ENCODE results near the gene AP1M1. TPM values are rescaled to one million over a fixed set of nuclear protein-coding genes. Genes with fewer than 3 reads are reported as not detected.

The AP1M1 gene
- total and polyA plus RNA-seq, 5 donors from 2014 or later, result 108 to 161 (median 159) TPM

- peaks cover 17% of the 10 kb centered on the region for H3K36me3 Mint-ChIP-seq
- Histone ChIP-seq H3K4me3 (ENCODE audit: low read depth, low read length) (no peak overlapping the region), H3K27ac (ENCODE audit: insufficient read depth, low read length, poor library complexity, severe bottlenecking) (no peak overlapping the region), H3K36me3 (ENCODE audit: control insufficient read depth, insufficient read depth, low read length) (peaks cover 26% of the 10 kb centered on the region), H3K4me1 (ENCODE audit: control insufficient read depth, insufficient read depth, low read length, poor library complexity, severe bottlenecking) (no peaks in the 10 kb centered on the region), H3K27me3 (ENCODE audit: control insufficient read depth, insufficient read depth, low read length) (no peaks in the 10 kb centered on the region), H3K9me3 (ENCODE audit: control insufficient read depth in 2 of 2, low read length in 2 of 2) (no peaks in the 10 kb centered on the region)
- no peak overlapping the region for H3K27ac Mint-ChIP-seq
- H3K9me3 Mint-ChIP-seq, result no peaks in the 10 kb centered on the region
- DNase-seq (no peak), ATAC-seq (ENCODE audit: low read depth in 2 of 2) (no peak)
- no peaks in the 10 kb centered on the region for H3K27me3 Mint-ChIP-seq
- H3K4me3 Mint-ChIP-seq, result no peak overlapping the region
- peaks cover 0 to 9% (median 2%) of the 10 kb centered on the region in 4 donors for H3K4me1 Mint-ChIP-seq
Observed at GRCh38 chr19:16159655-16160054, 38.1 kb upstream of the AP1M1 start.

GRCh38 chr19:16160445-16160942 is 37.2 kb upstream of the AP1M1 start:
- H3K27ac ChIP-seq (ENCODE audit: insufficient read depth, low read length, poor library complexity, severe bottlenecking), result no peak overlapping the region
- no peak for DNase-seq
- H3K4me3 Mint-ChIP-seq, result no peak overlapping the region
- no peaks in the 10 kb centered on the region for H3K9me3 Mint-ChIP-seq
- H3K4me1 Mint-ChIP-seq, result peaks cover 0 to 3% (median 0%) of the 10 kb centered on the region in 4 donors
- no peak for ATAC-seq (ENCODE audit: low read depth in 2 of 2)
- no peaks in the 10 kb centered on the region for H3K27me3 Mint-ChIP-seq
- H3K27me3 ChIP-seq (ENCODE audit: control insufficient read depth, insufficient read depth, low read length), result no peaks in the 10 kb centered on the region
- H3K27ac Mint-ChIP-seq, result peak overlapping the region in 1 of 3 donors; percentile 3
- no peaks in the 10 kb centered on the region for H3K4me1 ChIP-seq (ENCODE audit: control insufficient read depth, insufficient read depth, low read length, poor library complexity, severe bottlenecking)
- no peak overlapping the region for H3K4me3 ChIP-seq (ENCODE audit: low read depth, low read length)
- H3K36me3 ChIP-seq (ENCODE audit: control insufficient read depth, insufficient read depth, low read length), result peaks cover 19% of the 10 kb centered on the region
- no peaks in the 10 kb centered on the region for H3K9me3 ChIP-seq (ENCODE audit: control insufficient read depth in 2 of 2, low read length in 2 of 2)
- peaks cover 9% of the 10 kb centered on the region for H3K36me3 Mint-ChIP-seq

GRCh38 chr19:16160943-16161560 is 36.7 kb upstream of the AP1M1 start:
- ATAC-seq (ENCODE audit: low read depth in 2 of 2), result no peak

GRCh38 chr19:16161840-16162239 is 35.9 kb upstream of the AP1M1 start:
- H3K4me1 ChIP-seq (ENCODE audit: control insufficient read depth, insufficient read depth, low read length, poor library complexity, severe bottlenecking), result no peaks in the 10 kb centered on the region
- H3K36me3 ChIP-seq (ENCODE audit: control insufficient read depth, insufficient read depth, low read length), result peaks cover 8% of the 10 kb centered on the region
- H3K4me3 Mint-ChIP-seq, result no peak overlapping the region
- H3K4me1 Mint-ChIP-seq, result peaks cover 0 to 3% (median 0%) of the 10 kb centered on the region in 4 donors
- H3K9me3 ChIP-seq (ENCODE audit: control insufficient read depth in 2 of 2, low read length in 2 of 2), result no peaks in the 10 kb centered on the region
- no peak overlapping the region for H3K4me3 ChIP-seq (ENCODE audit: low read depth, low read length)
- H3K27me3 ChIP-seq (ENCODE audit: control insufficient read depth, insufficient read depth, low read length), result no peaks in the 10 kb centered on the region
- no peaks in the 10 kb centered on the region for H3K9me3 Mint-ChIP-seq
- DNase-seq (no peak), ATAC-seq (ENCODE audit: low read depth in 2 of 2) (no peak)
- H3K27me3 Mint-ChIP-seq, result no peaks in the 10 kb centered on the region
- H3K27ac Mint-ChIP-seq, result no peak overlapping the region
- H3K36me3 Mint-ChIP-seq, result peaks cover 2% of the 10 kb centered on the region
- H3K27ac ChIP-seq (ENCODE audit: insufficient read depth, low read length, poor library complexity, severe bottlenecking), result no peak overlapping the region

More at GRCh38 chr19:16160943-16161560, 36.7 kb upstream of the AP1M1 start:
- H3K36me3 Mint-ChIP-seq, result peaks cover 9% of the 10 kb centered on the region
- no peaks in the 10 kb centered on the region for H3K9me3 ChIP-seq (ENCODE audit: control insufficient read depth in 2 of 2, low read length in 2 of 2)
- no peaks in the 10 kb centered on the region for H3K4me1 ChIP-seq (ENCODE audit: control insufficient read depth, insufficient read depth, low read length, poor library complexity, severe bottlenecking)
- H3K4me1 Mint-ChIP-seq, result peaks cover 0 to 3% (median 0%) of the 10 kb centered on the region in 4 donors
- H3K4me3 Mint-ChIP-seq, result no peak overlapping the region
- no peaks in the 10 kb centered on the region for H3K27me3 Mint-ChIP-seq
- H3K4me3 ChIP-seq (ENCODE audit: low read depth, low read length), result no peak overlapping the region
- H3K36me3 ChIP-seq (ENCODE audit: control insufficient read depth, insufficient read depth, low read length), result peaks cover 14% of the 10 kb centered on the region
- no peak overlapping the region for H3K27ac ChIP-seq (ENCODE audit: insufficient read depth, low read length, poor library complexity, severe bottlenecking)
- H3K27ac Mint-ChIP-seq, result peak overlapping the region in 1 of 3 donors; percentile 3
- H3K9me3 Mint-ChIP-seq, result no peaks in the 10 kb centered on the region
- no peaks in the 10 kb centered on the region for H3K27me3 ChIP-seq (ENCODE audit: control insufficient read depth, insufficient read depth, low read length)
- DNase-seq, result no peak

GRCh38 chr19:16164222-16164890 is 33.4 kb upstream of the AP1M1 start:
- Histone ChIP-seq H3K4me3 (ENCODE audit: low read depth, low read length) (no peak overlapping the region), H3K4me1 (ENCODE audit: control insufficient read depth, insufficient read depth, low read length, poor library complexity, severe bottlenecking) (no peaks in the 10 kb centered on the region), H3K36me3 (ENCODE audit: control insufficient read depth, insufficient read depth, low read length) (no peaks in the 10 kb centered on the region), H3K27me3 (ENCODE audit: control insufficient read depth, insufficient read depth, low read length) (no peaks in the 10 kb centered on the region), H3K9me3 (ENCODE audit: control insufficient read depth in 2 of 2, low read length in 2 of 2) (no peaks in the 10 kb centered on the region), H3K27ac (ENCODE audit: insufficient read depth, low read length, poor library complexity, severe bottlenecking) (no peak overlapping the region)
- Mint-ChIP-seq H3K36me3 (no peaks in the 10 kb centered on the region), H3K9me3 (no peaks in the 10 kb centered on the region), H3K4me1 (peaks cover 0 to 3% (median 0%) of the 10 kb centered on the region in 4 donors), H3K4me3 (no peak overlapping the region), H3K27ac (no peak overlapping the region), H3K27me3 (no peaks in the 10 kb centered on the region)
- ATAC-seq (ENCODE audit: low read depth in 2 of 2) (no peak), DNase-seq (no peak)

- no peak overlapping the region for H3K27ac Mint-ChIP-seq
- ATAC-seq (ENCODE audit: low read depth in 2 of 2) (no peak), DNase-seq (no peak)
- H3K4me1 Mint-ChIP-seq, result no peaks in the 10 kb centered on the region
- H3K9me3 ChIP-seq (ENCODE audit: control insufficient read depth in 2 of 2, low read length in 2 of 2), result no peaks in the 10 kb centered on the region
- no peak overlapping the region for H3K4me3 ChIP-seq (ENCODE audit: low read depth, low read length)
- no peak overlapping the region for H3K27ac ChIP-seq (ENCODE audit: insufficient read depth, low read length, poor library complexity, severe bottlenecking)
- H3K4me1 ChIP-seq (ENCODE audit: control insufficient read depth, insufficient read depth, low read length, poor library complexity, severe bottlenecking), result no peaks in the 10 kb centered on the region
- no peak overlapping the region for H3K4me3 Mint-ChIP-seq
- no peaks in the 10 kb centered on the region for H3K36me3 ChIP-seq (ENCODE audit: control insufficient read depth, insufficient read depth, low read length)
- H3K27me3 Mint-ChIP-seq, result peaks cover 2% of the 10 kb centered on the region
- H3K27me3 ChIP-seq (ENCODE audit: control insufficient read depth, insufficient read depth, low read length), result no peaks in the 10 kb centered on the region
- no peaks in the 10 kb centered on the region for H3K9me3 Mint-ChIP-seq
- no peaks in the 10 kb centered on the region for H3K36me3 Mint-ChIP-seq
Observed at GRCh38 chr19:16166417-16166816, 31.3 kb upstream of the AP1M1 start.

- no peak overlapping the region for H3K4me3 ChIP-seq (ENCODE audit: low read depth, low read length)
- no peaks in the 10 kb centered on the region for H3K27me3 ChIP-seq (ENCODE audit: control insufficient read depth, insufficient read depth, low read length)
- no peaks in the 10 kb centered on the region for H3K4me1 Mint-ChIP-seq
- H3K27ac Mint-ChIP-seq, result no peak overlapping the region
- no peaks in the 10 kb centered on the region for H3K9me3 Mint-ChIP-seq
- H3K4me1 ChIP-seq (ENCODE audit: control insufficient read depth, insufficient read depth, low read length, poor library complexity, severe bottlenecking), result no peaks in the 10 kb centered on the region
- H3K36me3 Mint-ChIP-seq, result no peaks in the 10 kb centered on the region
- ATAC-seq (ENCODE audit: low read depth in 2 of 2) (no peak), DNase-seq (no peak)
- no peaks in the 10 kb centered on the region for H3K9me3 ChIP-seq (ENCODE audit: control insufficient read depth in 2 of 2, low read length in 2 of 2)
- peak overlapping the region in 1 of 4 donors; percentile 9 for H3K4me3 Mint-ChIP-seq
- no peak overlapping the region for H3K27ac ChIP-seq (ENCODE audit: insufficient read depth, low read length, poor library complexity, severe bottlenecking)
- peaks cover 4% of the 10 kb centered on the region for H3K27me3 Mint-ChIP-seq
- no peaks in the 10 kb centered on the region for H3K36me3 ChIP-seq (ENCODE audit: control insufficient read depth, insufficient read depth, low read length)
Observed at GRCh38 chr19:16167055-16167454, 30.7 kb upstream of the AP1M1 start.
